Right lobe of liver (tissue), 6 donors: ENCODE measurements around the gene HNRNPA2B1. TPM values are rescaled to one million over a fixed set of nuclear protein-coding genes. Genes with fewer than 3 reads are reported as not detected.

ENCODE experiments used
- ATAC-seq, 4 donors: fragments of 200-7000 bp; cut with Tn5 transposase; one replicate each; pipeline ENCODE4 v1.9.1; 2020; ENCODE audit warnings: mild to moderate bottlenecking in 4 of 4, moderate library complexity in 4 of 4
- DNase-seq, 3 donors: peaks; one replicate each; pipeline ENCODE4 v3.0.0-alpha.2; 2020
- H3K27ac ChIP-seq, 3 donors: fragments of 200-600 bp; one replicate each; pipeline ENCODE4 v1.8.0; 2022
- H3K27me3 ChIP-seq, 2 donors: fragments of 200-600 bp; one replicate each; pipeline ENCODE4 v1.8.0; 2022
- H3K36me3 ChIP-seq, 4 donors: fragments of 200-600 bp; sonication (generic) in 1 of 4; one replicate each; pipeline versions ENCODE4 v1.5.1 to v1.8.0; 2017 to 2022; ENCODE audit warnings: control low read depth in 1 of 4
- H3K4me1 ChIP-seq, 4 donors: fragments of 200-600 bp; sonication (generic) in 1 of 4; one replicate each; pipeline versions ENCODE4 v1.5.1 to v1.8.0; 2017 to 2022; ENCODE audit warnings: control low read depth in 1 of 4
- H3K4me3 ChIP-seq, 3 donors: fragments of 200-600 bp; one replicate each; pipeline ENCODE4 v1.8.0; 2022
- H3K9me3 ChIP-seq, 4 donors: fragments of 200-600 bp; sonication (generic) in 1 of 4; one replicate each; pipeline versions ENCODE4 v1.5.1 to v1.8.0; 2017 to 2022; ENCODE audit warnings: control low read depth in 1 of 4
- CTCF ChIP-seq, 4 donors: fragments of 200-600 bp in 3 of 4; fragments of 450-650 bp in 1 of 4; IDR thresholded peaks; one replicate each; pipeline versions ENCODE4 v1.5.1 to v1.8.0; 2016 to 2022; ENCODE audit warnings: antibody characterized with exemption in 4 of 4, mild to moderate bottlenecking in 2 of 4
- POLR2A ChIP-seq: fragments of 450-650 bp; IDR thresholded peaks from one replicate; pipeline ENCODE4 v1.6.1; 2017; ENCODE audit warnings: antibody characterized with exemption, mild to moderate bottlenecking
- WGBS: methylation state at CpG from one replicate; pipeline ENCODE4 v1.1.6; 2018; ENCODE audit warnings: low coverage, low lambda C conversion rate; ENCODE audit not compliant: insufficient coverage; ENCODE audit errors: missing lambda C conversion rate; 5-methylcytosine and 5-hydroxymethylcytosine counted together
- intact Hi-C, 2 donors: fragments of 100-400 bp; cut with DNase I; formaldehyde crosslinking; loops; one replicate each; pipeline versions ENCODE4 v1.11.2 to v1.14.1; 2022
- total RNA-seq, 6 experiments: library from RNA; depleted of rRNA in 2 of 6; stranded (reverse); fragments of >200 nt in 2 of 6; fragmentation: NEBNext Ultra II Directional in 3 of 6; extraction: Animal tissue kit (Norgen Biotek cat#: 25700) in 3 of 6; gene quantifications; one replicate each; pipeline versions ENCODE4 v1.1.0 to v1.2.4, GENCODE V29; 2016 to 2023
- donor health status: DM: no; HTN: yes; CAD: no.
- donor health status: DM: no; HTN: no; CAD: no.
- donor health status: DM: no; HTN: no; CAD: no.
- donor health status: DM: no; HTN: yes; CAD: no.
- donor health status: DM: no; HTN: yes; CAD: no.

Gene HNRNPA2B1
- total RNA-seq, 6 experiments from 2014 or later: 93.5 to 252 (median 165) TPM

GRCh38 chr7:26171601-26172000, 28.9 kb downstream of the HNRNPA2B1 start:
- Histone ChIP-seq H3K4me3 (no peak overlapping the region), H3K27me3 (no peaks in the 10 kb centered on the region), H3K36me3 (no peaks in the 10 kb centered on the region), H3K4me1 (peaks cover 0 to 5% (median 0%) of the 10 kb centered on the region in 4 donors), H3K27ac (no peak overlapping the region), H3K9me3 (no peaks in the 10 kb centered on the region)
- ATAC-seq (no peak), DNase-seq (no peak)
- 90% methylated on average over 2 of the region's 2 CpGs for WGBS
- TF ChIP-seq POLR2A (no peak), CTCF (IDR thresholded peaks at IDR 0.05) (no peak)
- intact Hi-C loops: no loop called here

GRCh38 chr7:26170663-26171062, 29.9 kb downstream of the HNRNPA2B1 start:
- ATAC-seq (no peak), DNase-seq (no peak)
- intact Hi-C loops: no loop called here
- H3K36me3 ChIP-seq: no peaks in the 10 kb centered on the region
- TF ChIP-seq POLR2A (no peak), CTCF (IDR thresholded peaks at IDR 0.05) (no peak)
- no peak overlapping the region for H3K27ac ChIP-seq
- H3K4me3 ChIP-seq: no peak overlapping the region
- peaks cover 0 to 5% (median 0%) of the 10 kb centered on the region in 4 donors for H3K4me1 ChIP-seq
- no peaks in the 10 kb centered on the region for H3K27me3 ChIP-seq
- 83% methylated on average over 1 of the region's 1 CpG for WGBS
- H3K9me3 ChIP-seq: no peaks in the 10 kb centered on the region

GRCh38 chr7:26169271-26169670, 31.3 kb downstream of the HNRNPA2B1 start:
- Histone ChIP-seq H3K4me3 (no peak overlapping the region), H3K4me1 (peaks cover 0 to 5% (median 0%) of the 10 kb centered on the region in 4 donors), H3K9me3 (no peaks in the 10 kb centered on the region), H3K27ac (no peak overlapping the region), H3K27me3 (no peaks in the 10 kb centered on the region), H3K36me3 (no peaks in the 10 kb centered on the region)
- WGBS: no CpG with 5 or more reads among the region's 3 CpGs
- intact Hi-C loops: no loop called here
- TF ChIP-seq POLR2A: no peak
- TF ChIP-seq CTCF (IDR thresholded peaks at IDR 0.05): no peak
- ATAC-seq (peak in 1 of 4 donors; percentile 25), DNase-seq (no peak)

GRCh38 chr7:26168458-26169023, 32.0 kb downstream of the HNRNPA2B1 start:
- ATAC-seq: no peak
- 80% methylated on average over 6 of the region's 6 CpGs for WGBS
- Histone ChIP-seq H3K9me3 (no peaks in the 10 kb centered on the region), H3K4me3 (no peak overlapping the region), H3K4me1 (peaks cover 0 to 5% (median 0%) of the 10 kb centered on the region in 4 donors), H3K36me3 (no peaks in the 10 kb centered on the region), H3K27me3 (no peaks in the 10 kb centered on the region), H3K27ac (no peak overlapping the region)
- TF ChIP-seq POLR2A (no peak), CTCF (IDR thresholded peaks at IDR 0.05) (no peak)
- DNase-seq: no peak
- intact Hi-C loops: no loop called here
